ENCODE measurements around the gene NHEJ1. TPM values are rescaled to one million over a fixed set of nuclear protein-coding genes. Genes with fewer than 3 reads are reported as not detected.
A peak's percentile ranks its signal among the peaks of the same experiment; 100 is the strongest.

The NHEJ1 gene
- total and polyA plus RNA-seq, 2 of the 13 experiments (the other 11 are each of a cell fraction or from before 2014, with no cell fraction given), result 30.0 to 30.7 TPM

- ATAC-seq (peak; percentile 41; the same call in 2 of the 3 replicates), DNase-seq (ENCODE audit: low spot score) (peak; percentile 36), FAIRE-seq (no peak)
- 11% methylated on average over 3 of the region's 3 CpGs for WGBS (ENCODE audit: low lambda C conversion rate)
- peaks cover 33% of the 10 kb centered on the region for H3K4me1 ChIP-seq (ENCODE audit: insufficient read depth, low read length)
- no peaks in the 10 kb centered on the region; a peak in 1 of 5 replicates for H3K36me3 ChIP-seq (replicated peaks in 1 of 2; ENCODE audit: control insufficient read depth in 1 of 2, insufficient read depth in 2 of 2, low read length in 2 of 2)
- no peak overlapping the region for H2AFZ ChIP-seq (ENCODE audit: low read length)
- BruUV-seq (replicated peaks), result no TSS peak
- no peaks in the 10 kb centered on the region for H3K27me3 ChIP-seq (ENCODE audit: control insufficient read depth in 1 of 2, insufficient read depth in 2 of 2, low read length in 2 of 2)
- no peak overlapping the region for H3K4me3 ChIP-seq (replicated peaks in 1 of 3; ENCODE audit: insufficient read depth in 1 of 3, low read depth in 2 of 3, low read length in 3 of 3)
- H3K9ac ChIP-seq (ENCODE audit: insufficient read depth, low read depth, low read length), result no peak overlapping the region
- H3K4me2 ChIP-seq (ENCODE audit: low read depth, low read length), result no peak overlapping the region
- ChIA-PET CTCF (ENCODE audit: low intra/inter-chr PET ratio, low total read pairs) (no interaction called here), POLR2A (interaction anchor here (1.2 kb wide), 1 partner anchor 73 kb away, joined by 4 read pairs; no protein-coding TSS in a partner anchor)
- intact Hi-C loops (cut with micrococcal nuclease; ENCODE audit: unreplicated experiment), result no loop called here
- H3K9me3 ChIP-seq (ENCODE audit: low read length), result no peaks in the 10 kb centered on the region
- H4K20me1 ChIP-seq (ENCODE audit: insufficient read depth, low read length), result peaks cover 13% of the 10 kb centered on the region; the same call in 1 of the 2 replicates
- H3K27ac ChIP-seq (ENCODE audit: extremely low read length, insufficient read depth, low read length), result no peak overlapping the region
- in situ Hi-C loops (cut with HindIII; ENCODE audit: extremely low pct_ligation_motif_present, low pct_unique_long_range_greater_than_20kb), result no loop called here
- no peaks in the 10 kb centered on the region for H3K79me2 ChIP-seq (ENCODE audit: insufficient read depth, low read length)
- TF ChIP-seq ZNF337 (CRISPR knock-in tag; IDR thresholded peaks at IDR 0.05; ENCODE audit: borderline replicate concordance, low read depth), result no peak
- no peak for TF ChIP-seq NFKB2 (CRISPR knock-in tag; IDR thresholded peaks at IDR 0.05; ENCODE audit: borderline replicate concordance)
- TF ChIP-seq, protein P1, sequence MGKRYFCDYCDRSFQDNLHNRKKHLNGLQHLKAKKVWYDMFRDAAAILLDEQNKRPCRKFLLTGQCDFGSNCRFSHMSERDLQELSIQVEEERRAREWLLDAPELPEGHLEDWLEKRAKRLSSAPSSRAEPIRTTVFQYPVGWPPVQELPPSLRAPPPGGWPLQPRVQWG (CRISPR knock-in tag; IDR thresholded peaks at IDR 0.05; ENCODE audit: borderline replicate concordance, low read depth), result no peak
- TF ChIP-seq, protein P2, sequence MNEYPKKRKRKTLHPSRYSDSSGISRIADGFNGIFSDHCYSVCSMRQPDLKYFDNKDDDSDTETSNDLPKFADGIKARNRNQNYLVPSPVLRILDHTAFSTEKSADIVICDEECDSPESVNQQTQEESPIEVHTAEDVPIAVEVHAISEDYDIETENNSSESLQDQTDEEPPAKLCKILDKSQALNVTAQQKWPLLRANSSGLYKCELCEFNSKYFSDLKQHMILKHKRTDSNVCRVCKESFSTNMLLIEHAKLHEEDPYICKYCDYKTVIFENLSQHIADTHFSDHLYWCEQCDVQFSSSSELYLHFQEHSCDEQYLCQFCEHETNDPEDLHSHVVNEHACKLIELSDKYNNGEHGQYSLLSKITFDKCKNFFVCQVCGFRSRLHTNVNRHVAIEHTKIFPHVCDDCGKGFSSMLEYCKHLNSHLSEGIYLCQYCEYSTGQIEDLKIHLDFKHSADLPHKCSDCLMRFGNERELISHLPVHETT (CRISPR knock-in tag; conservative IDR thresholded peaks at IDR 0.05), result no peak
- TF ChIP-seq STAG1 (CRISPR knock-in tag; IDR thresholded peaks at IDR 0.05), result no peak
- no peak for TF ChIP-seq PRPF4 (IDR thresholded peaks at IDR 0.05; ENCODE audit: low read depth, low read length, poor library complexity, severe bottlenecking)
- 0 out of 2 replicates have a peak, but pooled peaks have one; percentile 15 for TF ChIP-seq RXRB (CRISPR knock-in tag; IDR thresholded peaks at IDR 0.05; ENCODE audit: borderline replicate concordance)
- TF ChIP-seq ASH2L (IDR thresholded peaks at IDR 0.05; ENCODE audit: insufficient read length, low read depth, low read length), result no peak
- TF ChIP-seq ZFP36L2 (CRISPR knock-in tag; IDR thresholded peaks at IDR 0.05), result no peak
- TF ChIP-seq ZNF468 (CRISPR knock-in tag; IDR thresholded peaks at IDR 0.05), result no peak
- TF ChIP-seq TCF7 (IDR thresholded peaks at IDR 0.05; ENCODE audit: low read depth), result no peak
- TF ChIP-seq ZFX (CRISPR knock-in tag; IDR thresholded peaks at IDR 0.05; ENCODE audit: low read depth), result no peak
- no peak for TF ChIP-seq ATAD3A (CRISPR knock-in tag; IDR thresholded peaks at IDR 0.05)
- TF ChIP-seq, protein P3, sequence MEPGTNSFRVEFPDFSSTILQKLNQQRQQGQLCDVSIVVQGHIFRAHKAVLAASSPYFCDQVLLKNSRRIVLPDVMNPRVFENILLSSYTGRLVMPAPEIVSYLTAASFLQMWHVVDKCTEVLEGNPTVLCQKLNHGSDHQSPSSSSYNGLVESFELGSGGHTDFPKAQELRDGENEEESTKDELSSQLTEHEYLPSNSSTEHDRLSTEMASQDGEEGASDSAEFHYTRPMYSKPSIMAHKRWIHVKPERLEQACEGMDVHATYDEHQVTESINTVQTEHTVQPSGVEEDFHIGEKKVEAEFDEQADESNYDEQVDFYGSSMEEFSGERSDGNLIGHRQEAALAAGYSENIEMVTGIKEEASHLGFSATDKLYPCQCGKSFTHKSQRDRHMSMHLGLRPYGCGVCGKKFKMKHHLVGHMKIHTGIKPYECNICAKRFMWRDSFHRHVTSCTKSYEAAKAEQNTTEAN (CRISPR knock-in tag; conservative IDR thresholded peaks at IDR 0.05), result no peak
- TF ChIP-seq ZNF484 (CRISPR knock-in tag; IDR thresholded peaks at IDR 0.05; ENCODE audit: borderline replicate concordance, low read depth), result no peak
- TF ChIP-seq, protein P4, sequence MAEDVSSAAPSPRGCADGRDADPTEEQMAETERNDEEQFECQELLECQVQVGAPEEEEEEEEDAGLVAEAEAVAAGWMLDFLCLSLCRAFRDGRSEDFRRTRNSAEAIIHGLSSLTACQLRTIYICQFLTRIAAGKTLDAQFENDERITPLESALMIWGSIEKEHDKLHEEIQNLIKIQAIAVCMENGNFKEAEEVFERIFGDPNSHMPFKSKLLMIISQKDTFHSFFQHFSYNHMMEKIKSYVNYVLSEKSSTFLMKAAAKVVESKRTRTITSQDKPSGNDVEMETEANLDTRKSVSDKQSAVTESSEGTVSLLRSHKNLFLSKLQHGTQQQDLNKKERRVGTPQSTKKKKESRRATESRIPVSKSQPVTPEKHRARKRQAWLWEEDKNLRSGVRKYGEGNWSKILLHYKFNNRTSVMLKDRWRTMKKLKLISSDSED (CRISPR knock-in tag; IDR thresholded peaks at IDR 0.05), result no peak
- TF ChIP-seq KMT2B (CRISPR knock-in tag; IDR thresholded peaks at IDR 0.05), result no peak
- no peak for TF ChIP-seq SOX6 (IDR thresholded peaks at IDR 0.05)
- TF ChIP-seq SOX6 (CRISPR knock-in tag; IDR thresholded peaks at IDR 0.05), result no peak; the same call in 1 of the 2 replicates
- TF ChIP-seq ZFP37 (CRISPR knock-in tag; IDR thresholded peaks at IDR 0.05; ENCODE audit: borderline replicate concordance), result no peak
Measured at GRCh38 chr2:219131327-219131726, 29.3 kb downstream of the NHEJ1 start.

All from HepG2 (cell line).